K562 treated with DMSO at 1 percent for 4 hours (cell line): ENCODE data around the gene PNMA8C. TPM values are rescaled to one million over a fixed set of nuclear protein-coding genes. Genes with fewer than 3 reads are reported as not detected.

Source experiments
- total RNA-seq: library from RNA; unstranded; fragments of 300-600 nt; gene quantifications from 2 replicates; pipeline ENCODE4 v1.2.3, GENCODE V29; 2022; ENCODE audit not compliant: insufficient read depth

The PNMA8C gene
- total RNA-seq: not detected in 2 replicates

GRCh38 chr19:46428239-46429135 lies at the start of gene PNMA8C:
TSS of gene PNMA8C (minus strand) at chr19:46428936. CDS start at chr19:46428359, 577 bp downstream.

DNA sequence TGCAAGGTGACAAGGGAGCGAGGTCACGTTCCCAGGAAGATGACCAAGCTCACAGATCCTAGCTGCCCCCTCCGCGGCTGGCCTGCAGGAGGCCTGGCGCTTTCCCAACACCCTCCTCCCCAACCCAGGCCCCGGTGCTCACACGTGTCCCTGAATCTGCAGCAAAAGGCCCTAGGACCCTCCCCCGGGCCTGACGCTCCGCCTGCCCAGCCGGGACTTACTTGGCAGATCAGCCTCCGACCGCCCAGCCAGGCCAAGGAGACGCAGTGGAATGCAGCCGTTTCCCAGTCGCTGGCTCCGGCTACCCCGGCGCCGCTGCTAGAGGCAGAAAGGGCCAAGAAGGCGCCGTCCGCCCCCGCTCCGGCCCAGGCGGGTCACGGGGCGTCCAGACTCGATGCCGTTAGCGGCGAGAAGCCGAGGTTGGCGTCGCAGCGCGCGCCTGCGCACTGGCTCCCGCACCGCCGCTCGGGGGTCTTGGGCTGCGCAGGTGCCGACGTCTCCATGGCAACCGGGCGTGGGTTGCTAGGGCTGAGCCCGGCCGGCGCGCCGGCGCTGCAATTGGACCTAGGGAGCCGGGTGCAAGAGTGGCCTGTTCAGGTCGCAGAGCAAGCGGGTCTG lies 42.5 kb upstream of the PNMA8C start, which contains the start of gene PNMA8A:
TSS of gene PNMA8A (minus strand) at position 448 of the 618 bp plus-strand sequence. CDS start 528 bp downstream, outside the sequence.

GRCh38 chr19:46413262-46414031 lies 15.3 kb downstream of the PNMA8C start, which contains the start of gene CCDC8:
TSS of gene CCDC8 (minus strand) at chr19:46413564. CDS start at chr19:46412810, 754 bp downstream.

Other genes with a start within 250 kb of the PNMA8C start
- gene IGFL1, start 199.2 kb downstream of the PNMA8C start, total RNA-seq: not detected in 2 replicates
- gene HIF3A, start 131.9 kb downstream of the PNMA8C start, total RNA-seq: not detected in 2 replicates
- 78.4 and 91.3 TPM in 2 replicates for gene PPP5C, start 81.8 kb downstream of the PNMA8C start, total RNA-seq
- gene CCDC8, start 15.4 kb downstream of the PNMA8C start, total RNA-seq: 2.3 and 2.4 TPM in 2 replicates
- 9.4 and 10.7 TPM in 2 replicates for gene PNMA8A, start 42.6 kb upstream of the PNMA8C start, total RNA-seq
- not detected in 2 replicates for gene PNMA8B, start 66.9 kb upstream of the PNMA8C start, total RNA-seq
- gene CALM3, start 172.4 kb upstream of the PNMA8C start, total RNA-seq: 289 and 310 TPM in 2 replicates
- not detected in 2 replicates for gene PTGIR, start 196.2 kb upstream of the PNMA8C start, total RNA-seq
- gene GNG8, start 207.3 kb upstream of the PNMA8C start, total RNA-seq: not detected in 2 replicates
- gene DACT3, start 232.2 kb upstream of the PNMA8C start, total RNA-seq: 2.6 and 2.9 TPM in 2 replicates